Neuronal stem cell (in vitro differentiated cells): Measurements from ENCODE around the gene FBXL3.

Experiments used
- DNase-seq: peaks from one replicate; pipeline ENCODE4 v3.0.0-alpha.2; 2013; ENCODE audit warnings: low spot score
- H2AFZ ChIP-seq: one replicate; pipeline ENCODE4 v1.6.1; 2013; ENCODE audit warnings: mild to moderate bottlenecking, low read length, inconsistent platforms
- H2AK5ac ChIP-seq: 2 replicates; pipeline ENCODE4 v1.6.1; 2013; ENCODE audit warnings: low read depth, mild to moderate bottlenecking, inconsistent platforms, low read length, moderate library complexity, mixed read lengths
- H2BK120ac ChIP-seq: 2 replicates; pipeline ENCODE4 v1.6.1; 2013; ENCODE audit warnings: low read depth, mild to moderate bottlenecking, inconsistent platforms, low read length, moderate library complexity, mixed read lengths
- H2BK12ac ChIP-seq: one replicate; pipeline ENCODE4 v1.6.1; 2013; ENCODE audit warnings: low read length, inconsistent platforms
- H2BK15ac ChIP-seq: 2 replicates; pipeline ENCODE4 v1.6.1; 2013; ENCODE audit warnings: mild to moderate bottlenecking, low read length, inconsistent platforms, mixed read lengths
- H2BK5ac ChIP-seq: one replicate; pipeline ENCODE4 v1.6.1; 2013; ENCODE audit warnings: inconsistent platforms, mild to moderate bottlenecking, low read length, moderate library complexity
- H3K14ac ChIP-seq: one replicate; pipeline ENCODE4 v1.6.1; 2013; ENCODE audit warnings: low read length, inconsistent platforms
- H3K18ac ChIP-seq: 2 replicates; pipeline ENCODE4 v1.6.1; 2013; ENCODE audit warnings: low read length, inconsistent platforms
- H3K23ac ChIP-seq: 2 replicates; pipeline ENCODE4 v1.6.1; 2013; ENCODE audit warnings: low read depth, mild to moderate bottlenecking, mixed read lengths, low read length, inconsistent platforms; ENCODE audit not compliant: poor library complexity
- H3K27ac ChIP-seq: replicated peaks from 3 replicates; pipeline ENCODE4 v1.5.1; 2013; ENCODE audit warnings: low read length, inconsistent platforms
- H3K27me3 ChIP-seq, 3 experiments: 2 replicates each; pipeline ENCODE4 v1.6.1; 2013; ENCODE audit warnings: low read length in 3 of 3, mild to moderate bottlenecking in 2 of 3, inconsistent platforms in 1 of 3, low read depth in 1 of 3, mixed read lengths in 1 of 3, moderate library complexity in 1 of 3; ENCODE audit not compliant: control insufficient read depth in 3 of 3, insufficient read depth in 3 of 3
- H3K36me3 ChIP-seq, 2 donors: replicated peaks in 1 of 2; 2 replicates each; pipeline ENCODE4 v1.6.1; 2013; ENCODE audit warnings: low read length in 2 of 2; ENCODE audit not compliant: control insufficient read depth in 2 of 2, insufficient read depth in 2 of 2
- H3K4ac ChIP-seq: 2 replicates; pipeline ENCODE4 v1.6.1; 2013; ENCODE audit warnings: inconsistent platforms, mild to moderate bottlenecking, low read length, moderate library complexity
- H3K4me1 ChIP-seq, 2 donors: 1 replicate in 1 of 2; 2 replicates in 1 of 2; pipeline ENCODE4 v1.6.1; 2013; ENCODE audit warnings: low read length in 2 of 2, low read depth in 1 of 2; ENCODE audit not compliant: control insufficient read depth in 2 of 2, insufficient read depth in 1 of 2
- H3K4me2 ChIP-seq: one replicate; pipeline ENCODE4 v1.6.1; 2013; ENCODE audit warnings: mild to moderate bottlenecking, low read length, inconsistent platforms; ENCODE audit not compliant: insufficient read depth, poor library complexity, severe bottlenecking
- H3K4me3 ChIP-seq, 2 donors: 2 replicates each; pipeline ENCODE4 v1.5.1; 2013; ENCODE audit warnings: low read length in 2 of 2, mild to moderate bottlenecking in 2 of 2, inconsistent platforms in 1 of 2, moderate library complexity in 1 of 2
- H3K79me1 ChIP-seq: one replicate; pipeline ENCODE4 v1.6.1; 2013; ENCODE audit warnings: low read depth, mild to moderate bottlenecking, inconsistent platforms, low read length, moderate library complexity
- H3K9ac ChIP-seq: one replicate; pipeline ENCODE4 v1.6.1; 2013; ENCODE audit warnings: mild to moderate bottlenecking, low read depth, low read length, inconsistent platforms; ENCODE audit not compliant: poor library complexity
- H3K9me3 ChIP-seq, 2 donors: replicated peaks in 1 of 2; 2 replicates each; pipeline versions ENCODE3 to v1.6.1; 2013; ENCODE audit warnings: low read length in 2 of 2, mild to moderate bottlenecking in 2 of 2, inconsistent platforms in 1 of 2, low read depth in 1 of 2, mixed read lengths in 1 of 2, moderate library complexity in 1 of 2; ENCODE audit not compliant: control insufficient read depth in 2 of 2, insufficient read depth in 1 of 2
- H4K8ac ChIP-seq: one replicate; pipeline ENCODE4 v1.6.1; 2013; ENCODE audit warnings: low read depth, mild to moderate bottlenecking, inconsistent platforms, low read length, moderate library complexity
- H4K91ac ChIP-seq: one replicate; pipeline ENCODE4 v1.6.1; 2013; ENCODE audit warnings: low read length, low read depth, mild to moderate bottlenecking, inconsistent platforms; ENCODE audit not compliant: poor library complexity
- WGBS, 2 donors: extraction: QIAGEN DNeasy Blood & Tissue Kit; methylation state at CpG; one replicate each; pipeline ENCODE4 v1.1.7; 2013; ENCODE audit warnings: missing lambda C conversion rate in 2 of 2, mixed read lengths in 1 of 2; ENCODE audit not compliant: insufficient read length in 2 of 2, insufficient replicate concordance in 1 of 2; ENCODE audit errors: extremely low coverage in 2 of 2; 5-methylcytosine and 5-hydroxymethylcytosine counted together

Gene FBXL3

GRCh38 chr13:76969488-76970365, 57.2 kb downstream of the FBXL3 start:
- no peak overlapping the region for H4K91ac ChIP-seq
- no peaks in the 10 kb centered on the region for H3K9me3 ChIP-seq
- no peak overlapping the region for H3K9ac ChIP-seq
- peaks cover 0 to 2% of the 10 kb centered on the region in 2 donors for H3K4me1 ChIP-seq
- no peak for DNase-seq
- no peak overlapping the region for H4K8ac ChIP-seq
- H3K18ac ChIP-seq = no peak overlapping the region
- no peak overlapping the region for H2BK12ac ChIP-seq
- no peaks in the 10 kb centered on the region for H3K79me1 ChIP-seq
- no peak overlapping the region for H3K4me2 ChIP-seq
- no peak overlapping the region for H3K23ac ChIP-seq
- no peak overlapping the region for H3K27ac ChIP-seq
- H3K14ac ChIP-seq = no peak overlapping the region
- 100% methylated on average over 2 of the region's 5 CpGs; no CpG with 5 or more reads in 1 of the 2 donors for WGBS, 2 donors
- no peak overlapping the region for H2BK15ac ChIP-seq
- H2BK5ac ChIP-seq = no peak overlapping the region
- no peak overlapping the region for H2AK5ac ChIP-seq
- H3K4me3 ChIP-seq = no peak overlapping the region
- H3K4ac ChIP-seq = no peak overlapping the region
- peaks cover 0 to 8% (median 0%) of the 10 kb centered on the region in 3 experiments for H3K27me3 ChIP-seq
- no peaks in the 10 kb centered on the region for H3K36me3 ChIP-seq
- no peak overlapping the region for H2AFZ ChIP-seq
- no peak overlapping the region for H2BK120ac ChIP-seq

- Histone ChIP-seq H3K79me1 (no peaks in the 10 kb centered on the region), H3K36me3 (no peaks in the 10 kb centered on the region), H2BK12ac (no peak overlapping the region), H2BK5ac (no peak overlapping the region), H3K9ac (no peak overlapping the region), H2AK5ac (no peak overlapping the region), H3K27ac (no peak overlapping the region), H3K4me3 (no peak overlapping the region), H3K14ac (peak overlapping the region; percentile 56), H3K9me3 (no peaks in the 10 kb centered on the region), H2AFZ (no peak overlapping the region), H3K4me1 (peaks cover 0 to 2% of the 10 kb centered on the region in 2 donors), H4K8ac (no peak overlapping the region), H3K4me2 (no peak overlapping the region), H3K27me3 (peaks cover 0 to 4% (median 0%) of the 10 kb centered on the region in 3 experiments), H2BK120ac (no peak overlapping the region), H2BK15ac (no peak overlapping the region), H3K18ac (no peak overlapping the region), H4K91ac (no peak overlapping the region), H3K23ac (no peak overlapping the region), H3K4ac (no peak overlapping the region)
- WGBS, 2 donors = no CpG with 5 or more reads among the region's 6 CpGs
- no peak for DNase-seq
These were observed 58.9 kb downstream of the FBXL3 start for GRCh38 chr13:76968041-76968440.

- no peak overlapping the region for H3K18ac ChIP-seq
- H2AK5ac ChIP-seq = no peak overlapping the region
- no peak overlapping the region for H2BK12ac ChIP-seq
- no peak overlapping the region for H3K23ac ChIP-seq
- H3K27ac ChIP-seq = no peak overlapping the region
- no peak overlapping the region for H3K14ac ChIP-seq
- H3K9ac ChIP-seq = no peak overlapping the region
- H2BK15ac ChIP-seq = no peak overlapping the region
- H4K8ac ChIP-seq = no peak overlapping the region
- H2BK5ac ChIP-seq = no peak overlapping the region
- no peak overlapping the region for H2AFZ ChIP-seq
- no peaks in the 10 kb centered on the region for H3K9me3 ChIP-seq
- DNase-seq = no peak
- no peak overlapping the region for H2BK120ac ChIP-seq
- H3K4me3 ChIP-seq = no peak overlapping the region
- no peak overlapping the region for H3K4ac ChIP-seq
- H3K27me3 ChIP-seq = peaks cover 0 to 2% (median 0%) of the 10 kb centered on the region in 3 experiments
- H3K79me1 ChIP-seq = no peaks in the 10 kb centered on the region
- H3K4me1 ChIP-seq = peaks cover 0 to 2% of the 10 kb centered on the region in 2 donors
- H3K4me2 ChIP-seq = no peak overlapping the region
- WGBS, 2 donors = no CpG with 5 or more reads among the region's 6 CpGs
- H4K91ac ChIP-seq = no peak overlapping the region
- H3K36me3 ChIP-seq = no peaks in the 10 kb centered on the region
These were observed 59.9 kb downstream of the FBXL3 start for GRCh38 chr13:76967031-76967430.

GRCh38 chr13:76965759-76966421, 61.1 kb downstream of the FBXL3 start:
- H3K23ac ChIP-seq = no peak overlapping the region
- H3K9ac ChIP-seq = no peak overlapping the region
- H3K14ac ChIP-seq = no peak overlapping the region
- no peaks in the 10 kb centered on the region for H3K36me3 ChIP-seq
- H4K91ac ChIP-seq = no peak overlapping the region
- H3K27me3 ChIP-seq = peaks cover 0 to 2% (median 0%) of the 10 kb centered on the region in 3 experiments
- no peak overlapping the region for H2BK15ac ChIP-seq
- peaks cover 0 to 2% of the 10 kb centered on the region in 2 donors for H3K4me1 ChIP-seq
- H3K9me3 ChIP-seq = no peaks in the 10 kb centered on the region
- H3K27ac ChIP-seq = no peak overlapping the region
- no peak for DNase-seq
- H3K4me2 ChIP-seq = no peak overlapping the region
- no peak overlapping the region for H2BK120ac ChIP-seq
- no peak overlapping the region for H2BK12ac ChIP-seq
- H3K4me3 ChIP-seq = no peak overlapping the region
- H3K79me1 ChIP-seq = no peaks in the 10 kb centered on the region
- H3K4ac ChIP-seq = no peak overlapping the region
- WGBS, 2 donors = no CpG with 5 or more reads among the region's 6 CpGs
- no peak overlapping the region for H2AFZ ChIP-seq
- no peak overlapping the region for H2BK5ac ChIP-seq
- no peak overlapping the region for H4K8ac ChIP-seq
- no peak overlapping the region for H2AK5ac ChIP-seq
- H3K18ac ChIP-seq = no peak overlapping the region
